RWPE1 (cell line): ENCODE results near the gene RPL6.

Experiments used
- CTCF ChIA-PET: fragments of 350-600 bp; sonication (Branson Sonifier 250); formaldehyde crosslinking; extraction: SDS; loops from one replicate; lab custom pipeline; 2021; lab: Yijun Ruan, JAX
- POLR2A ChIA-PET: fragments of 400-600 bp; formaldehyde crosslinking; extraction: SDS; loops from one replicate; lab custom pipeline; 2020; ENCODE audit warnings: antibody characterized with exemption; ENCODE audit not compliant: low non-redundant PET; lab: Yijun Ruan, JAX
- DNase-seq: peaks from one replicate; pipeline ENCODE4 v3.0.0; 2012; ENCODE audit warnings: low spot score
- H3K27ac ChIP-seq: fragments of 450-650 bp; 2 replicates; pipeline ENCODE4 v1.5.1; 2017
- TF ChIP-seq, protein P1 (sequence below): fragments of 450-650 bp; conservative IDR thresholded peaks from 2 replicates; pipeline ENCODE4 v1.5.1; 2017; ENCODE audit warnings: low read depth, mild to moderate bottlenecking

Gene RPL6

DNA sequence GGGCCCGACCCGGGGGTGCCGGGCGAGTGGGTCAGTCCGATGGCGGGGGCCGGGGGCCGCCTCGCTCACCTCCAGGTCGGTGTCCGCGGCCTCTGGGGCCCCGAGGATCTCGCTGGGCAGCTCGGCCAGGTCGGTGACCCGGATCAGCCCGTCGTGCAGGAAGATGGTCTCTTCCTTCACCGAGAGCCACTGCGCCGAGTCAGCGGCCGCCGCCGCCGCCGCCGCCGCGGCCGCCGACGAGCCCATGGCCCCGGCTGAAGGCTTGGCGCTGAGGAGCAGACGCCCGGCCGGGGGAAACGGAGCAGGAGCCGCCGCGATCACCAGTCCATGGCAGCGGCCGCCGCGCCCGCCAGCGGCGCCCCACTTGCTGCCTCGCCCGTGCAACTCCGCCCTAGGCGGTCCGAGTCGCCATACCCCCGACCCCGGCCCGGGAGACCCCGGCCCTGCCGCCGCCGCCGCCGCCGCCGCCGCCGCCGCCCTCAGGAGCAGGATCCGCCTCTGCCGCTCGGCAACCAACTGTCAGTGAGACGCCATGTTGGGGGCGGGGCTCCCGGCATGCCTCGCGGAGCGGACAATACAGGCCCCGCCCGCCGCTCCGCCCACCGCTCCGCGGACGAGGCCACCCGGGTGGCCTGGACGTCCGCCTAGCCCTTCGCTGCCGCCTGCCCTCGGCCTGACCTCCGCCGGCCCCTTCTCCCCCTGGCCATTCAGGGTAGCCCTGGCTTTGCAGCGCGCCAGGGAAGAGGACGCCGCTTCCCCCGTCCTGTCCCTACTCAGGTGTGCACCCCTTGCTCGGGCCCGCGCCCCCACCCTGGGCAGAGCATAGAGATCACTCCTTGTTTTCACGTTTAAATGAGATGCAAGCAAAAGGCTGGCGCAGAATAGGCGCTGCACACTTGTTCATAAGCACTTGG lies 27.3 kb downstream of the RPL6 start, which contains the start of gene HECTD4:
HECTD4 (minus strand) TSS at position 549 of the 914 bp plus-strand sequence; CDS start at position 246, 303 bp downstream.
- TF ChIP-seq, protein P1, sequence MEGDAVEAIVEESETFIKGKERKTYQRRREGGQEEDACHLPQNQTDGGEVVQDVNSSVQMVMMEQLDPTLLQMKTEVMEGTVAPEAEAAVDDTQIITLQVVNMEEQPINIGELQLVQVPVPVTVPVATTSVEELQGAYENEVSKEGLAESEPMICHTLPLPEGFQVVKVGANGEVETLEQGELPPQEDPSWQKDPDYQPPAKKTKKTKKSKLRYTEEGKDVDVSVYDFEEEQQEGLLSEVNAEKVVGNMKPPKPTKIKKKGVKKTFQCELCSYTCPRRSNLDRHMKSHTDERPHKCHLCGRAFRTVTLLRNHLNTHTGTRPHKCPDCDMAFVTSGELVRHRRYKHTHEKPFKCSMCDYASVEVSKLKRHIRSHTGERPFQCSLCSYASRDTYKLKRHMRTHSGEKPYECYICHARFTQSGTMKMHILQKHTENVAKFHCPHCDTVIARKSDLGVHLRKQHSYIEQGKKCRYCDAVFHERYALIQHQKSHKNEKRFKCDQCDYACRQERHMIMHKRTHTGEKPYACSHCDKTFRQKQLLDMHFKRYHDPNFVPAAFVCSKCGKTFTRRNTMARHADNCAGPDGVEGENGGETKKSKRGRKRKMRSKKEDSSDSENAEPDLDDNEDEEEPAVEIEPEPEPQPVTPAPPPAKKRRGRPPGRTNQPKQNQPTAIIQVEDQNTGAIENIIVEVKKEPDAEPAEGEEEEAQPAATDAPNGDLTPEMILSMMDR = no peak
- ChIA-PET CTCF (no interaction called here), POLR2A (interaction anchor here (0.6 kb wide), 1 partner anchor 17 kb away, joined by 5 read pairs; no protein-coding TSS in a partner anchor)
- peak; percentile 89 for DNase-seq
- peak within 1 kb of the TSS; percentile 81 for H3K27ac ChIP-seq

DNA sequence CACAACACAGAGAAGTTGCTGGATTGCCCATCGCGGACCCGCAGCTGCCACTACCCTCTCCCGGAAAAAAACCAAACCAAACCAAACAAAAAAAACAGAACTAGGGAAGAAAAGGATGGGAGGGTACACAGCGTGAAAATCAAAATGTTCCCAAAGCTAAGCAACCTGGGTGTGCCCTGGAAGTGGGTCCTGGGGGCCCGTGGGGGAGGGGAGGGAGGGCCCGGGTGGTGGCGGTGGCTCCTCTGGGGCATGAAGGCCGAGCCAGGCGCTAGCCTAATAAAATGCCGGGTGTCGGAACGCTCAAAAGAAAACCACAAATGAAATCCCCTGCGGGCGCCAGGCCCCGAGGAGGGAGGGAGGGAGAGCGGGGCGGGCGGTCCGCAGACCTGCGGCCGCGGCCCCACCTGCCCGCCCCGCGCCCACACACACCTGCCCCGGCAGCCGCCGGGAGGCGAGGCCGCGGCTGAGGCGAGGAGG lies 28.0 kb downstream of the RPL6 start:
- CTCF ChIA-PET = interaction anchor here (0.9 kb wide), 1 partner anchor 184 kb away, joined by 3 read pairs; no protein-coding TSS in a partner anchor
- peak overlapping the region; percentile 81 for H3K27ac ChIP-seq

DNA sequence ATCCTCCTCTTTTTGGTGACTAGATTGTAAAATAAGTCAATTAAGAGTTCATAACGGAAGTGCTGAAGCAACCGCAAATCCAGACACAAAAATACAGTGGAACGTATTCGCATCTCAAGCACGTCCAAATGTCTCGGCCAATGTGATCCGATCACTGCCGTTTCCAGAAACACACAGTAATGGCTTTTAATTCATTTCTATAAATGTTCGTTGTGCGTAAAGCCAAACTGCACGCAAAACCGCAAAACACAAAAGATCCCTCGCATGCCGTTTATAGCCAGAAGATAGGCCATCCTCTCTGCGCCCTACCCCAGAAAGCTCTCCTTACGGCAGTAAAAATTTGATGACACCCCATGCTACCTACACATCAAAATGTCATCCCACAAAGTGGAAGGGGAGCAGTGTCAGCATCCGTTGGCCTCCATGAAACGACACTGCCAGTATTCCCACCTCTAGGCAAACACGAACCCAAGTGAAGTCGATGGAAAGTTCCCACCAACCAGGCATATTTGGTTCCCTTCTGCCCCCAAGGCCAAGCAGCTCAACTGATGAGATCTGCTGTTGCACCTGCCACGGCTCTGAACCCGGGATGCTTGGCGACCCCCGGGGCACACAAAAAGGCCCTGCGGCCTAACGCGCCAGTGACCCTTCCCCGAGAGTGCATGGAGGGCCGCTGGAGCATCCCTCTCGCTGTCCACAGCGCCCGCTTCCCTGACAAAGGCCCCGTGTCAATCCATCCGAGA lies 28.6 kb downstream of the RPL6 start:
- H3K27ac ChIP-seq = peak overlapping the region; percentile 81
- ChIA-PET CTCF (interaction anchor here (0.9 kb wide), 1 partner anchor 183 kb away, joined by 3 read pairs; no protein-coding TSS in a partner anchor), POLR2A (interaction anchor here (0.6 kb wide), 1 partner anchor 18 kb away, joined by 5 read pairs; no protein-coding TSS in a partner anchor)
- TF ChIP-seq, protein P1 = no peak
- peak; percentile 13 for DNase-seq

More for the DNA sequence above, 28.0 kb downstream of the RPL6 start:
- TF ChIP-seq, protein P1 = no peak
- peak; percentile 20 for DNase-seq
- POLR2A ChIA-PET = interaction anchor here (0.6 kb wide), 1 partner anchor 18 kb away, joined by 5 read pairs; no protein-coding TSS in a partner anchor

DNA sequence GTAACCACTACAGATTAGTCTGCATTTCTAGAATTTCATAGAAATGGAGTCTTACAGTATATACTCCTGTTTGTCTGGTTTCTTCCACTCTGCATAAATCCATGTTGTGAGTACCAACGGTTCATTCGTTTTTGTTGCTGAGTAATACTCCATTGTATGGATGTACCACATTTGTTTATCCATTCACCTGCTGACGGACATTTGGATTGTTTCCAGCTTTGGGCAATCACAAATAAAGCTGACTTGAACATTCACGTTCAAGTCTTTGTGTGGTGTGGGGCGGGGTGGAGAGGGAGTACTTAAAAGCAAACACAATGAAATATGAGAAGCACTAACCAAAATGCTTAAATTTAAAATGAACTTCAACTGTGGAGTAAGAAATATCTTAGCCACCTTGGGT lies 34.3 kb downstream of the RPL6 start:
- TF ChIP-seq, protein P1 = no peak
- DNase-seq = no peak
- POLR2A ChIA-PET = no interaction called here
- CTCF ChIA-PET = no interaction called here
- H3K27ac ChIP-seq = no peak overlapping the region

DNA sequence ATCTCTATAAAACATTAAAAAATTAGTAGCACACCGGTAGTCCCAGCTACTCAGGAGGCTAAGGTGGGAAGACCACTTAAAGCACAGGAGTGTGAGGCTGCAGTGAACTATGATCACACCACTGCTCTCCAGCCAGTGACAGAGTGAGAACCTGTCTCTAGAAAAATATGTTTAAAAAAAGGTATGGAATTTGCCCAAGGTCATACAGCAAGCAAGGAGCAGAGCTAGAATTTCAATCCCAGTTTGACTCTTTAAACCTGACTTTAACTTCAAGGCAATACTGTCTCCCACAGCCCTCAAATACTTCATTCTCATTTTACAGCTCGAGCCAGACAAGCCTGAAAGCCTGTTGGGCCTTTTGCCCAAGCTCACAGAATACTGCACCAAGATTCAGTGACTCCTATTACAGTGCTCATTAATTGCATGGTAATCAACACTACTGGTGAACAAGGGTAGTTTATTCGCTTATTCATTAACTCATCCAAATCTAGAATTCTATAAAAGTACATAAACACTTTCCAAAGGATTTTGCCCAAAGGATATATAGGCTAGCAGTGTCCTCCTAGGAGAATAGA lies 35.2 kb downstream of the RPL6 start:
- DNase-seq = no peak
- TF ChIP-seq, protein P1 = no peak
- ChIA-PET POLR2A (no interaction called here), CTCF (interaction anchor here (1.1 kb wide), 1 partner anchor 16 kb away, joined by 4 read pairs; no protein-coding TSS in a partner anchor)
- H3K27ac ChIP-seq = no peak overlapping the region
